A549 (cell line): ENCODE measurements around the gene CDK14. TPM values are rescaled to one million over a fixed set of nuclear protein-coding genes. Genes with fewer than 3 reads are reported as not detected.

ENCODE experiments used
- ATAC-seq, 2 experiments: fragments of 200-7000 bp in 1 of 2; fragments of >200 bp in 1 of 2; cut with Nextera tagmentation in 1 of 2; cut with Tn5 transposase in 1 of 2; 3 replicates each; pipeline versions ENCODE4 v1.8.0 to v1.9.1; 2018 to 2020; ENCODE audit warnings: mild to moderate bottlenecking in 1 of 2, moderate library complexity in 1 of 2
- CTCF ChIA-PET: fragments of 300-600 bp; sonication (Branson Sonifier 250); formaldehyde crosslinking; extraction: SDS; loops from one replicate; lab custom pipeline; 2021; ENCODE audit warnings: antibody characterized with exemption, inconsistent platforms; lab: Yijun Ruan, JAX
- POLR2A ChIA-PET: fragments of 350-600 bp; formaldehyde crosslinking; extraction: SDS; loops from one replicate; lab custom pipeline; 2021; ENCODE audit warnings: antibody characterized with exemption, inconsistent platforms; lab: Yijun Ruan, JAX
- DNase-seq, 2 experiments: peaks; one replicate each; pipeline versions ENCODE4 v3.0.0 to v3.0.0-alpha.2; 2011 to 2016; ENCODE audit warnings: low read depth in 1 of 2, low spot score in 1 of 2
- FAIRE-seq: peaks from 2 replicates; lab custom pipeline; 2011; peaks lifted over from hg19 to GRCh38; lab: Jason Lieb, UNC
- H3K27ac ChIP-seq, 2 experiments: fragments of >200 bp; sonication (Bioruptor Twin); formaldehyde crosslinking; 3 replicates each; pipeline ENCODE4 v1.5.1; 2016 to 2017
- H3K4me1 ChIP-seq: fragments of >200 bp; sonication (Bioruptor Twin); formaldehyde crosslinking; 3 replicates; pipeline ENCODE4 v1.6.1; 2016
- H3K4me2 ChIP-seq: fragments of >200 bp; sonication (Bioruptor Twin); formaldehyde crosslinking; 3 replicates; pipeline ENCODE4 v1.6.1; 2016
- H3K4me3 ChIP-seq: fragments of >200 bp; sonication (Bioruptor Twin); formaldehyde crosslinking; 3 replicates; pipeline ENCODE4 v1.5.1; 2016
- H3K9me3 ChIP-seq: fragments of >200 bp; sonication (Bioruptor Twin); formaldehyde crosslinking; 3 replicates; pipeline ENCODE4 v1.6.1; 2016
- ATOH8 ChIP-seq: fragments of 250-450 bp; sonication (Bioruptor Pico); IDR thresholded peaks from 2 replicates; pipeline ENCODE4 v1.5.0; 2020; ENCODE audit warnings: low read depth, mild to moderate bottlenecking, moderate library complexity
- BCL3 ChIP-seq: fragments of >200 bp; sonication (Bioruptor Twin); formaldehyde crosslinking; IDR thresholded peaks from 3 replicates; pipeline ENCODE4 v1.6.1; 2016
- BHLHE40 ChIP-seq: IDR thresholded peaks from 2 replicates; pipeline ENCODE4 v1.6.1; 2012; ENCODE audit warnings: low read depth, low read length, inconsistent platforms
- CBX2 ChIP-seq: fragments of 200-600 bp; sonication (generic); IDR thresholded peaks from 2 replicates; pipeline ENCODE4 v1.6.1; 2016; ENCODE audit warnings: low read depth, mild to moderate bottlenecking, borderline replicate concordance
- CBX8 ChIP-seq: fragments of 200-600 bp; sonication (generic); IDR thresholded peaks from 2 replicates; pipeline ENCODE4 v1.6.1; 2016
- CEBPB ChIP-seq, 2 experiments: fragments of >200 bp in 1 of 2; sonication (Bioruptor Twin) in 1 of 2; formaldehyde crosslinking in 1 of 2; IDR thresholded peaks; 2 replicates each; pipeline ENCODE4 v1.6.1; 2012 to 2016
- CHD2 ChIP-seq: fragments of 150-350 bp; IDR thresholded peaks from 2 replicates; pipeline ENCODE4 v1.6.1; 2014; ENCODE audit warnings: low read length; ENCODE audit not compliant: partially characterized antibody
- EP300 ChIP-seq, 2 experiments: fragments of >200 bp; sonication (Bioruptor Twin); formaldehyde crosslinking; IDR thresholded peaks; 2 replicates in 1 of 2; 3 replicates in 1 of 2; pipeline ENCODE4 v1.6.1; 2016 to 2017
- FOSL2 ChIP-seq, 2 experiments: fragments of 450-650 bp in 1 of 2; fragments of >200 bp in 1 of 2; sonication (Bioruptor Twin) in 1 of 2; formaldehyde crosslinking; IDR thresholded peaks; 2 replicates each; pipeline versions ENCODE4 v1.5.0 to v1.6.1; 2016 to 2020; ENCODE audit warnings: mild to moderate bottlenecking in 1 of 2, moderate library complexity in 1 of 2
- FOXS1 ChIP-seq: fragments of 250-450 bp; sonication (Bioruptor Pico); IDR thresholded peaks from 2 replicates; pipeline ENCODE4 v1.5.0; 2020; ENCODE audit warnings: mild to moderate bottlenecking, moderate library complexity
- HDAC2 ChIP-seq: fragments of 200-600 bp; sonication (generic); IDR thresholded peaks from 2 replicates; pipeline ENCODE4 v1.6.1; 2016
- HOXA7 ChIP-seq: fragments of 250-450 bp; sonication (Bioruptor Pico); IDR thresholded peaks from 2 replicates; pipeline ENCODE4 v1.5.0; 2020; ENCODE audit warnings: mild to moderate bottlenecking, moderate library complexity
- HOXB13 ChIP-seq: fragments of 250-450 bp; sonication (Bioruptor Pico); IDR thresholded peaks from 2 replicates; pipeline ENCODE4 v1.5.0; 2020; ENCODE audit warnings: low read depth, mild to moderate bottlenecking, moderate library complexity
- KDM1A ChIP-seq: fragments of 200-600 bp; sonication (generic); IDR thresholded peaks from 2 replicates; pipeline ENCODE4 v1.6.1; 2016; ENCODE audit warnings: low read depth, mild to moderate bottlenecking
- MYC ChIP-seq: IDR thresholded peaks from 2 replicates; pipeline ENCODE4 v1.6.1; 2012; ENCODE audit warnings: mild to moderate bottlenecking, inconsistent platforms, low read length, improper control_type of control experiment, borderline replicate concordance
- NR3C1 ChIP-seq: fragments of >200 bp; sonication (Bioruptor Twin); formaldehyde crosslinking; IDR thresholded peaks from 3 replicates; pipeline ENCODE4 v1.6.1; 2017
- POLR2A ChIP-seq: IDR thresholded peaks from 2 replicates; pipeline ENCODE4 v1.6.1; 2012; ENCODE audit warnings: mild to moderate bottlenecking, low read length
- RAD21 ChIP-seq, 2 experiments: fragments of >200 bp in 1 of 2; sonication (Bioruptor Twin) in 1 of 2; formaldehyde crosslinking in 1 of 2; IDR thresholded peaks in 1 of 2; conservative IDR thresholded peaks in 1 of 2; 2 replicates in 1 of 2; 3 replicates in 1 of 2; pipeline ENCODE4 v1.6.1; 2012 to 2018; ENCODE audit warnings: inconsistent platforms in 1 of 2
- RARB ChIP-seq: fragments of 250-450 bp; sonication (Bioruptor Pico); IDR thresholded peaks from 2 replicates; pipeline ENCODE4 v1.8.0; 2021; ENCODE audit warnings: mild to moderate bottlenecking, moderate library complexity
- RFX5 ChIP-seq: fragments of 450-650 bp; IDR thresholded peaks from 2 replicates; pipeline ENCODE4 v1.7.1; 2014; ENCODE audit warnings: antibody characterized with exemption, mild to moderate bottlenecking, moderate library complexity
- TFCP2L1 ChIP-seq: fragments of 250-450 bp; sonication (Bioruptor Pico); IDR thresholded peaks from 2 replicates; pipeline ENCODE4 v1.5.0; 2021; ENCODE audit warnings: mild to moderate bottlenecking
- USF2 ChIP-seq: fragments of 450-650 bp; IDR thresholded peaks from 2 replicates; pipeline ENCODE4 v1.6.1; 2014; ENCODE audit warnings: antibody characterized with exemption
- ZC3H11A ChIP-seq: fragments of 450-650 bp; IDR thresholded peaks from 2 replicates; pipeline ENCODE4 v1.6.1; 2014; ENCODE audit warnings: antibody characterized with exemption, mild to moderate bottlenecking
- ZFP36 ChIP-seq: fragments of 450-650 bp; IDR thresholded peaks from 2 replicates; pipeline ENCODE4 v1.6.1; 2014; ENCODE audit warnings: borderline replicate concordance; ENCODE audit not compliant: partially characterized antibody
- ZNF302 ChIP-seq: fragments of 250-450 bp; sonication (Bioruptor Pico); IDR thresholded peaks from 2 replicates; pipeline ENCODE4 v1.9.0; 2021; ENCODE audit warnings: inconsistent platforms, mild to moderate bottlenecking, moderate library complexity
- WGBS: methylation state at CpG from one replicate; pipeline ENCODE4 v1.1.6; 2017; ENCODE audit errors: missing lambda C conversion rate; 5-methylcytosine and 5-hydroxymethylcytosine counted together
- polyA plus RNA-seq, 4 experiments: library from polyadenylated mRNA; depleted of rRNA in 3 of 4; stranded (reverse); fragments of >200 nt; fragmentation: RNase III in 1 of 4; extraction: RNeasy Plus Mini Kit Qiagen cat#74134 plus additional on column Dnase treatment in 1 of 4; gene quantifications; 2 replicates in 3 of 4; 3 replicates in 1 of 4; pipeline ENCODE4 v1.2.3, GENCODE V29; 2011 to 2017

The CDK14 gene
- polyA plus RNA-seq, 2 of the 4 experiments (the other 2 are of a cell fraction): 0.21 to 0.23 TPM

DNA sequence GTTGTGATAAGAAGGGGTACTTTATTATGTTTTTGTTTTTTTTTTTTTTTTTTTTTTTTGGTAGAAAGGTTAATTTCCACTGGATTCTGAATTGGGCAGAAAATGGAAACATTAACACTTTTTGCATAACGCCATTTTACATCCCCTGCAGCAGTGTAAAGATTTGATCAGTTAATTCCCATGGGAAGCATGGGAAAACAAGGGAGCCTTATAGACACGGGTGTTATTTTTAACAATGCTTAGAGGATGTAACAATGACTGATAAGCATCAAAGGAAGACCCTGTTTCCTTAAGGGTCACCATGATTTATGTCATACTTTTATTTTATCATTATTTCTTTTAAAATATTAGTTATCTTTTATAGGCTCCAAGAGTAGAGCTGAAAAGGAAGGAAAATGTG, 140.2 kb downstream of the CDK14 start:
- no peak overlapping the region for H3K4me3 ChIP-seq
- H3K4me2 ChIP-seq: no peak overlapping the region
- no peaks in the 10 kb centered on the region; the same call in 2 of the 3 replicates for H3K9me3 ChIP-seq
- ChIA-PET POLR2A (no interaction called here), CTCF (no interaction called here)
- no peaks in the 10 kb centered on the region for H3K4me1 ChIP-seq
- ATAC-seq: no peak
- H3K27ac ChIP-seq: no peak overlapping the region
- TF ChIP-seq HOXB13: no peak
- TF ChIP-seq RFX5: no peak
- no peak for FAIRE-seq
- 8% methylated on average over 2 of the region's 2 CpGs for WGBS
- no peak for DNase-seq

GRCh38 chr7:90736968-90737939, 141.1 kb downstream of the CDK14 start:
- ATAC-seq (no peak), FAIRE-seq (no peak), DNase-seq (no peak)
- no peaks in the 10 kb centered on the region for H3K4me1 ChIP-seq
- TF ChIP-seq NR3C1: no peak
- TF ChIP-seq ATOH8 (CRISPR knock-in tag): no peak
- TF ChIP-seq ZFP36: no peak
- no peak for TF ChIP-seq BHLHE40
- no peak for TF ChIP-seq CBX8
- no peak overlapping the region for H3K4me2 ChIP-seq
- CTCF ChIA-PET: no interaction called here
- POLR2A ChIA-PET: no interaction called here
- H3K4me3 ChIP-seq: no peak overlapping the region
- no peak overlapping the region for H3K27ac ChIP-seq
- WGBS: 16% methylated on average over 4 of the region's 4 CpGs
- H3K9me3 ChIP-seq: no peaks in the 10 kb centered on the region; the same call in 2 of the 3 replicates

- CTCF ChIA-PET: no interaction called here
- no peak for TF ChIP-seq EP300 (IDR thresholded peaks at IDR 0.05)
- TF ChIP-seq KDM1A: no peak
- no peak for TF ChIP-seq CHD2
- TF ChIP-seq FOSL2 (IDR thresholded peaks at IDR 0.05): no peak
- no peak for TF ChIP-seq FOSL2 (CRISPR knock-in tag; IDR thresholded peaks at IDR 0.05)
- no peak for TF ChIP-seq FOXS1
- H3K9me3 ChIP-seq: no peaks in the 10 kb centered on the region; the same call in 2 of the 3 replicates
- 37% methylated on average over 3 of the region's 3 CpGs for WGBS
- no peak overlapping the region for H3K4me2 ChIP-seq
- ATAC-seq: no peak
- FAIRE-seq: no peak
- DNase-seq: no peak
- H3K27ac ChIP-seq: no peak overlapping the region
- no peaks in the 10 kb centered on the region for H3K4me1 ChIP-seq
- H3K4me3 ChIP-seq: no peak overlapping the region
- POLR2A ChIA-PET: no interaction called here
Measured at GRCh38 chr7:90738249-90738648, 142.1 kb downstream of the CDK14 start.

GRCh38 chr7:90739716-90740115, 143.6 kb downstream of the CDK14 start:
- CTCF ChIA-PET: no interaction called here
- H3K4me1 ChIP-seq: no peaks in the 10 kb centered on the region
- WGBS: 1% methylated on average over 2 of the region's 2 CpGs
- H3K27ac ChIP-seq: no peak overlapping the region
- no peaks in the 10 kb centered on the region for H3K9me3 ChIP-seq
- ATAC-seq: no peak
- no peak overlapping the region for H3K4me3 ChIP-seq
- POLR2A ChIA-PET: no interaction called here
- TF ChIP-seq TFCP2L1 (no peak), CEBPB (IDR thresholded peaks at IDR 0.05) (no peak), RARB (CRISPR knock-in tag) (no peak), HDAC2 (no peak), NR3C1 (no peak), USF2 (no peak), HOXA7 (CRISPR knock-in tag) (no peak), CBX2 (no peak), ZC3H11A (no peak), FOSL2 (IDR thresholded peaks at IDR 0.05) (no peak), FOSL2 (CRISPR knock-in tag; IDR thresholded peaks at IDR 0.05) (no peak), RAD21 (conservative IDR thresholded peaks at IDR 0.05 in 1 of 2, IDR thresholded peaks at IDR 0.05 in 1 of 2) (no peak), BCL3 (no peak), ZNF302 (CRISPR knock-in tag) (no peak), ATOH8 (CRISPR knock-in tag) (no peak), POLR2A (no peak), MYC (no peak), BHLHE40 (no peak), EP300 (IDR thresholded peaks at IDR 0.05) (no peak)
- no peak for FAIRE-seq
- DNase-seq: no peak
- no peak overlapping the region for H3K4me2 ChIP-seq
